HepG2 (cell line): ENCODE results near the gene CEBPB. TPM values are rescaled to one million over a fixed set of nuclear protein-coding genes. Genes with fewer than 3 reads are reported as not detected.
A peak's percentile ranks its signal among the peaks of the same experiment; 100 is the strongest.

Experiments
- ARNT2 ChIP-seq: sonication (generic); formaldehyde crosslinking; IDR thresholded peaks from 2 replicates; pipeline ENCODE4 v1.8.0; 2022; ENCODE audit warnings: mild to moderate bottlenecking, low read depth, missing genetic modification reagents, moderate library complexity
- E2F1 ChIP-seq: sonication (generic); formaldehyde crosslinking; IDR thresholded peaks from 2 replicates; pipeline ENCODE4 v1.5.0; 2020; ENCODE audit warnings: missing genetic modification reagents
- ERF ChIP-seq: IDR thresholded peaks from 2 replicates; pipeline ENCODE4 v1.6.1; 2018; ENCODE audit warnings: missing biosample characterization, missing genetic modification reagents
- FOXP1 ChIP-seq, 2 experiments: fragments of 450-650 bp in 1 of 2; IDR thresholded peaks; 2 replicates each; pipeline ENCODE4 v1.6.1; 2017 to 2018; ENCODE audit warnings: antibody characterized with exemption in 1 of 2
- GATA4 ChIP-seq: sonication (generic); IDR thresholded peaks from 2 replicates; pipeline ENCODE4 v1.6.1; 2016; ENCODE audit warnings: antibody characterized with exemption, low read depth, borderline replicate concordance
- HES4 ChIP-seq: sonication (generic); formaldehyde crosslinking; IDR thresholded peaks from 2 replicates; pipeline ENCODE4 v1.9.0; 2021; ENCODE audit warnings: mild to moderate bottlenecking, missing genetic modification reagents, borderline replicate concordance
- HNRNPH1 ChIP-seq: fragments of 200-400 bp; formaldehyde crosslinking; optimal IDR thresholded peaks from 2 replicates; pipeline ENCODE3; 2017; ENCODE audit warnings: mild to moderate bottlenecking, low read depth, low read length
- HOMEZ ChIP-seq: IDR thresholded peaks from 2 replicates; pipeline ENCODE4 v1.6.1; 2016; ENCODE audit warnings: low read depth
- MXI1 ChIP-seq: IDR thresholded peaks from 3 replicates; pipeline ENCODE4 v1.6.1; 2012; ENCODE audit warnings: low read depth, low read length, inconsistent platforms, borderline replicate concordance
- NR2F1 ChIP-seq, 2 experiments: fragments of 450-650 bp in 1 of 2; formaldehyde crosslinking in 1 of 2; IDR thresholded peaks; 2 replicates each; pipeline versions ENCODE4 v1.5.0 to v1.6.1; 2016 to 2020; ENCODE audit warnings: mild to moderate bottlenecking in 1 of 2, missing compliant biosample characterization in 1 of 2, missing genetic modification reagents in 1 of 2, moderate library complexity in 1 of 2
- PLRG1 ChIP-seq: fragments of 450-650 bp; conservative IDR thresholded peaks from 2 replicates; pipeline ENCODE4 v1.6.1; 2016
- REL ChIP-seq: sonication (generic); formaldehyde crosslinking; conservative IDR thresholded peaks from 2 replicates; pipeline ENCODE4 v1.8.0; 2022; ENCODE audit warnings: mild to moderate bottlenecking, missing genetic modification reagents, moderate library complexity
- SNRNP70 ChIP-seq: fragments of 200-400 bp; formaldehyde crosslinking; IDR thresholded peaks from 2 replicates; pipeline ENCODE4 v1.6.1; 2017; ENCODE audit warnings: mild to moderate bottlenecking, low read depth, low read length, moderate library complexity
- ZIK1 ChIP-seq: sonication (generic); formaldehyde crosslinking; IDR thresholded peaks from 2 replicates; pipeline ENCODE4 v1.5.0; 2020; ENCODE audit warnings: mild to moderate bottlenecking, low read depth, missing genetic modification reagents, borderline replicate concordance
- ZNF441 ChIP-seq: sonication (generic); formaldehyde crosslinking; IDR thresholded peaks from 2 replicates; pipeline ENCODE4 v1.7.0; 2021; ENCODE audit warnings: missing genetic modification reagents, borderline replicate concordance
- ZNF468 ChIP-seq: sonication (generic); formaldehyde crosslinking; IDR thresholded peaks from 2 replicates; pipeline ENCODE4 v1.8.0; 2022; ENCODE audit warnings: mild to moderate bottlenecking, moderate library complexity, missing genetic modification reagents
- ZNF484 ChIP-seq: sonication (generic); formaldehyde crosslinking; IDR thresholded peaks from 2 replicates; pipeline ENCODE4 v1.5.1; 2020; ENCODE audit warnings: mild to moderate bottlenecking, low read depth, missing genetic modification reagents, borderline replicate concordance
- ZNF724P ChIP-seq: sonication (generic); formaldehyde crosslinking; IDR thresholded peaks from 2 replicates; pipeline ENCODE4 v1.8.0; 2022; ENCODE audit warnings: missing genetic modification reagents, borderline replicate concordance
- polyA plus RNA-seq, 8 experiments: library from polyadenylated mRNA; depleted of rRNA in 3 of 8; stranded (reverse) in 7 of 8; unstranded in 1 of 8; fragments of >200 nt; fragmentation: Illumina TruSeq in 4 of 8; extraction: Trizol in 4 of 8; gene quantifications; 2 replicates each; pipeline versions ENCODE4 v1.2.1 to v1.2.3, GENCODE V29; 2011 to 2016; ENCODE audit warnings: low read depth in 4 of 8, missing spikeins in 1 of 8, mixed read lengths in 1 of 8; ENCODE audit not compliant: insufficient read depth in 1 of 8
- total RNA-seq, 5 experiments: library from RNA; depleted of rRNA; stranded (reverse); fragments of >200 nt; fragmentation: Illumina TruSeq; extraction: Trizol; gene quantifications; 2 replicates each; pipeline ENCODE4 v1.2.3, GENCODE V29; 2016; ENCODE audit warnings: low read depth in 1 of 5
- TF ChIP-seq, protein P1 (sequence below): sonication (generic); IDR thresholded peaks from 2 replicates; pipeline ENCODE4 v1.6.1; 2016; ENCODE audit warnings: low read depth, borderline replicate concordance
- TF ChIP-seq, protein P2 (sequence below): sonication (generic); formaldehyde crosslinking; IDR thresholded peaks from 2 replicates; pipeline ENCODE4 v1.5.0; 2020; ENCODE audit warnings: missing genetic modification reagents, mild to moderate bottlenecking, borderline replicate concordance
- TF ChIP-seq, protein P3 (sequence below): sonication (generic); formaldehyde crosslinking; IDR thresholded peaks from 2 replicates; pipeline ENCODE4 v1.8.0; 2022; ENCODE audit warnings: low read depth, missing genetic modification reagents

CEBPB gene
- total and polyA plus RNA-seq, 2 of the 13 experiments (the other 11 are each of a cell fraction or from before 2014, with no cell fraction given) = 18.5 to 28.2 TPM

DNA sequence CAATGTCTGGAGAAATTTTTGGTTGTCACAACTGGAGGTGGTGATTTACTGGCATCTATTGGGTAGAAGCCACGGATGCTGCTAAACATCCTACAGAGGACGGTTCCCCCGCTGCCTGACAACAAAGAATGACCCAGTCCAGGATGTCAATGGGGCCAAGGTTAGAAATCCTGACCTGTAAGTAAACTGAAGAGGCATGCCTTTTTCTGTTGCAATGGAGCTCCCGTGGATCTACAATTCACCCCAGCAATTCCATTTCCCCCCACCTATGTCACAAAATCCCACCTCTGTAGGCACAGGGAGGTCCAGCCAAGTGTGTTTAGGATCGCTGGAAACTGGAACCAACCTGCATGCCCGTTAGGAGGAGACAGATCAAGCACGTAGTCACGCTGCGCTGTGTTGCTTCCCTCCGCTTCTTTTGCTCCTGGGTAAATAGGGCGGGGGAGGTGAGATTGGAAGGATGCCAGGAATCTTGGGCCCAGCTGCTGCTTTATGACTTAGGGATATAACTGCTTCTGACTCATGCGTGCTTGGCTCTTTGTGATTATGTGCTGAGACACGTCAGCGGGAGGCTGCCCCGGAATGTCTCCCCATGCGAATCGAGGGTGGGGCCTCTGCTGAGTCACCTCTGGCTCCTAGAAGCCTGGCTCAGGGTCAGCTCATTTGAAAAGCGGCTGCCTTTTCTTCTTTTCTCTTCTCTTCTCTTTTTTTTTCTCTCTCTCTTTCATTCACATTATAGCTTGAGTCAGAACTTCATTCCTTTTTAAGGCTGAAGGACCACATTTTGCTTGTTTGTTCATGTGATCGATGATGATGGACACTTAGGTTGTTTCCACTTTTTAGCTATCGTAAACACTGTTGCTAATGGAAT is 24.7 kb upstream of the CEBPB start (continued):
- TF ChIP-seq ZNF724P (CRISPR knock-in tag) = peak; percentile 91; the same call in 1 of the 2 replicates
- TF ChIP-seq MXI1 = peak; percentile 86; the same call in 2 of the 3 replicates
- no peak for TF ChIP-seq SNRNP70
- peak; percentile 95 for TF ChIP-seq ERF
- peak; percentile 86 for TF ChIP-seq ZNF441 (CRISPR knock-in tag)
- peak; percentile 82 for TF ChIP-seq HOMEZ (CRISPR knock-in tag)
- TF ChIP-seq PLRG1 = no peak
- TF ChIP-seq ZNF484 (CRISPR knock-in tag) = no peak
- no peak for TF ChIP-seq E2F1 (CRISPR knock-in tag)
- TF ChIP-seq HES4 (CRISPR knock-in tag) = peak; percentile 88
- TF ChIP-seq HNRNPH1 = peak; percentile 81
- TF ChIP-seq, protein P1, sequence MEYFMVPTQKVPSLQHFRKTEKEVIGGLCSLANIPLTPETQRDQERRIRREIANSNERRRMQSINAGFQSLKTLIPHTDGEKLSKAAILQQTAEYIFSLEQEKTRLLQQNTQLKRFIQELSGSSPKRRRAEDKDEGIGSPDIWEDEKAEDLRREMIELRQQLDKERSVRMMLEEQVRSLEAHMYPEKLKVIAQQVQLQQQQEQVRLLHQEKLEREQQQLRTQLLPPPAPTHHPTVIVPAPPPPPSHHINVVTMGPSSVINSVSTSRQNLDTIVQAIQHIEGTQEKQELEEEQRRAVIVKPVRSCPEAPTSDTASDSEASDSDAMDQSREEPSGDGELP = peak; percentile 99
- TF ChIP-seq GATA4 = no peak; the same call in 1 of the 2 replicates
- 0 out of 2 replicates have a peak, but pooled peaks have one; percentile 31 for TF ChIP-seq ZNF468 (CRISPR knock-in tag)
- peak; percentile 86 to 98 for TF ChIP-seq NR2F1 (CRISPR knock-in tag; IDR thresholded peaks at IDR 0.05)
- peak; percentile 72; the same call in 1 of the 2 replicates for TF ChIP-seq ZIK1 (CRISPR knock-in tag)
- TF ChIP-seq REL (CRISPR knock-in tag) = no peak; the same call in 1 of the 2 replicates
- TF ChIP-seq, protein P2, sequence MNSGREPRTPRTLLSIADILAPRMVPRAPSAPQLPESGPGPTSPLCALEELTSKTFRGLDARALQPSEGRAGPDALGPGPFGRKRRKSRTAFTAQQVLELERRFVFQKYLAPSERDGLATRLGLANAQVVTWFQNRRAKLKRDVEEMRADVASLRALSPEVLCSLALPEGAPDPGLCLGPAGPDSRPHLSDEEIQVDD (CRISPR knock-in tag) = no peak
- TF ChIP-seq, protein P3, sequence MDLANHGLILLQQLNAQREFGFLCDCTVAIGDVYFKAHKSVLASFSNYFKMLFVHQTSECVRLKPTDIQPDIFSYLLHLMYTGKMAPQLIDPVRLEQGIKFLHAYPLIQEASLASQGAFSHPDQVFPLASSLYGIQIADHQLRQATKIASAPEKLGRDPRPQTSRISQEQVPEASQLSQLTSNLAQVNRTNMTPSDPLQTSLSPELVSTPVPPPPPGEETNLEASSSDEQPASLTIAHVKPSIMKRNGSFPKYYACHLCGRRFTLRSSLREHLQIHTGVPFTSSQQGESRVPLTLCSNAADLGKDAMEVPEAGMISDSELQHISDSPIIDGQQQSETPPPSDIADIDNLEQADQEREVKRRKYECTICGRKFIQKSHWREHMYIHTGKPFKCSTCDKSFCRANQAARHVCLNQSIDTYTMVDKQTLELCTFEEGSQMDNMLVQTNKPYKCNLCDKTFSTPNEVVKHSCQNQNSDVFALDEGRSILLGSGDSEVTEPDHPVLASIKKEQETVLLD (CRISPR knock-in tag) = peak; percentile 69
- TF ChIP-seq ARNT2 = peak; percentile 85; the same call in 1 of the 2 replicates
- TF ChIP-seq FOXP1 (IDR thresholded peaks at IDR 0.05) = peak; percentile 82
- peak; percentile 95 for TF ChIP-seq FOXP1 (CRISPR knock-in tag; IDR thresholded peaks at IDR 0.05)
